ENCODE data around the gene PPP3R1.

- TF ChIP-seq CTCF (conservative IDR thresholded peaks at IDR 0.05; ENCODE audit: low read length) (peak; percentile 92), EZH2phosphoT487 (IDR thresholded peaks at IDR 0.05; ENCODE audit: borderline replicate concordance) (no peak)
Measured at GRCh38 chr2:68292108-68292710, 39.9 kb upstream of the PPP3R1 start.
